ENCODE results near the gene MYMK.

- TF ChIP-seq POLR2A (IDR thresholded peaks at IDR 0.05) = no peak
- TF ChIP-seq CTCF (IDR thresholded peaks at IDR 0.05) = no peak
Measured at GRCh38 chr9:133467101-133467500, 57.7 kb downstream of the MYMK start.

All from uterus (tissue), 2 donors.